ENCODE data around the gene WDR89. TPM values are rescaled to one million over a fixed set of nuclear protein-coding genes. Genes with fewer than 3 reads are reported as not detected.
"Not testable (repeated sequence)": the region's sequence is repeated elsewhere in the genome, so short reads cannot be mapped to it uniquely, and the experiment has no call there.

Gene WDR89
- total and polyA plus RNA-seq, 2 experiments from 2014 or later = 21.5 to 31.8 TPM

DNA sequence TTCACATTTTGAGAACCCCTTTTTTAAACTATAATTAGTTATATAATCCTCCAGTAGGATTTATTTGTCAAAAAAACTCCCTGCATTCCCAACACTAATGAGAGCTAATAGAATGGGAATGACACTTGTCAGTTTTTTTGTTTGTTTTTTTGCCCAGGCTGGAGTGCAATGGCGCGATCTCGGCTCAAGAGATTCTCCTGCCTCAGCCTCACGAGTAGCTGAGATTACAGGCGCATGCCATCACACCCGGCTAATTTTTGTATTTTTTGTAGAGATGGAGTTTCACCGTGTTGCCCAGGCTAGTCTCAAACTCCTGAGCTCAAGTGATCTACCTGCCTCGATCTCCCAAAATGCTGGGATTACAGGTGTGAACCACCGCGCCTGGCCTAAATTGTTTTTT lies 20.2 kb upstream of the WDR89 start:
- H4K20me1 ChIP-seq (replicated peaks; ENCODE audit: insufficient read depth); H3K27ac ChIP-seq (ENCODE audit: low read depth); H2AFZ ChIP-seq; H3K9me3 Mint-ChIP-seq; H3K4me1 ChIP-seq (ENCODE audit: insufficient read depth); H3K36me3 ChIP-seq (ENCODE audit: insufficient read depth); DNase-seq (ENCODE audit: low spot score); H3F3A ChIP-seq (replicated peaks; ENCODE audit: low read depth); H3K27ac Mint-ChIP-seq; H3K9me2 ChIP-seq (ENCODE audit: insufficient read depth); H3K27me3 Mint-ChIP-seq (ENCODE audit: insufficient read depth, low read depth, poor library complexity); H3K36me3 Mint-ChIP-seq (ENCODE audit: low read depth); H3K27me3 ChIP-seq (ENCODE audit: insufficient read depth); H3K4me2 ChIP-seq; H3K4me3 Mint-ChIP-seq; ATAC-seq; H3K79me2 ChIP-seq (replicated peaks; ENCODE audit: insufficient read depth); H3K4me1 Mint-ChIP-seq; H3K4me3 ChIP-seq: not testable (repeated sequence)

DNA sequence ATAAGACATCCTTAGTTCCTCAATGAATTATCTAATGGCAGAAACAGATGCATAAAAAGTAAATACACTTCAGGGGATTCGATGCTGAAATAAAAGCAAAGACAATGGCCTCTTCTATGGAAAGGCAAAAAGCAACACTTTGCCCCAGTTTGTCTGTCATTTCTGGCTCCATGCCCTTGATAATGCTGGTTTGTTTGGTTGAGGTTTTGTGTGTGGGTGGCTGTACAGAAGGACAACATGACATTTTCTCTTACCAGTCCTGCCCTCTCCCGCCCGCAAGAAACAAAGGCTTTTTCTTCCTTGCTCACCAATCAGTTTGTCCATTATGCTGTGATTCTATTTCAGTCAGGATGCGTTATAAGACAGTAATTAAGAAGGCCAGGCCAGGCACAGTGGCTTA lies 18.1 kb upstream of the WDR89 start:
- Mint-ChIP-seq H3K4me3 (no peak overlapping the region), H3K9me3 (peaks cover 4% of the 10 kb centered on the region; the same call in 2 of the 3 replicates), H3K36me3 (ENCODE audit: low read depth) (no peaks in the 10 kb centered on the region; the same call in 2 of the 3 replicates), H3K27me3 (ENCODE audit: insufficient read depth, low read depth, poor library complexity) (no peaks in the 10 kb centered on the region), H3K4me1 (no peaks in the 10 kb centered on the region), H3K27ac (no peak overlapping the region)
- no peaks in the 10 kb centered on the region for H3K9me2 ChIP-seq (ENCODE audit: insufficient read depth)
- no peaks in the 10 kb centered on the region for H3K27me3 ChIP-seq (ENCODE audit: insufficient read depth)
- no peaks in the 10 kb centered on the region for H3K36me3 ChIP-seq (ENCODE audit: insufficient read depth)
- no peaks in the 10 kb centered on the region for H3F3A ChIP-seq (replicated peaks; ENCODE audit: low read depth)
- no peaks in the 10 kb centered on the region for H3K79me2 ChIP-seq (replicated peaks; ENCODE audit: insufficient read depth)
- no peak for DNase-seq (ENCODE audit: low spot score)
- no peak overlapping the region for H3K4me2 ChIP-seq
- H3K4me1 ChIP-seq (ENCODE audit: insufficient read depth) = no peaks in the 10 kb centered on the region
- H4K20me1 ChIP-seq (replicated peaks; ENCODE audit: insufficient read depth) = no peaks in the 10 kb centered on the region
- H3K27ac ChIP-seq (ENCODE audit: low read depth) = no peak overlapping the region
- H3K4me3 ChIP-seq = no peak overlapping the region
- no peak overlapping the region for H2AFZ ChIP-seq
- no peak for ATAC-seq
- TF ChIP-seq, protein P1, sequence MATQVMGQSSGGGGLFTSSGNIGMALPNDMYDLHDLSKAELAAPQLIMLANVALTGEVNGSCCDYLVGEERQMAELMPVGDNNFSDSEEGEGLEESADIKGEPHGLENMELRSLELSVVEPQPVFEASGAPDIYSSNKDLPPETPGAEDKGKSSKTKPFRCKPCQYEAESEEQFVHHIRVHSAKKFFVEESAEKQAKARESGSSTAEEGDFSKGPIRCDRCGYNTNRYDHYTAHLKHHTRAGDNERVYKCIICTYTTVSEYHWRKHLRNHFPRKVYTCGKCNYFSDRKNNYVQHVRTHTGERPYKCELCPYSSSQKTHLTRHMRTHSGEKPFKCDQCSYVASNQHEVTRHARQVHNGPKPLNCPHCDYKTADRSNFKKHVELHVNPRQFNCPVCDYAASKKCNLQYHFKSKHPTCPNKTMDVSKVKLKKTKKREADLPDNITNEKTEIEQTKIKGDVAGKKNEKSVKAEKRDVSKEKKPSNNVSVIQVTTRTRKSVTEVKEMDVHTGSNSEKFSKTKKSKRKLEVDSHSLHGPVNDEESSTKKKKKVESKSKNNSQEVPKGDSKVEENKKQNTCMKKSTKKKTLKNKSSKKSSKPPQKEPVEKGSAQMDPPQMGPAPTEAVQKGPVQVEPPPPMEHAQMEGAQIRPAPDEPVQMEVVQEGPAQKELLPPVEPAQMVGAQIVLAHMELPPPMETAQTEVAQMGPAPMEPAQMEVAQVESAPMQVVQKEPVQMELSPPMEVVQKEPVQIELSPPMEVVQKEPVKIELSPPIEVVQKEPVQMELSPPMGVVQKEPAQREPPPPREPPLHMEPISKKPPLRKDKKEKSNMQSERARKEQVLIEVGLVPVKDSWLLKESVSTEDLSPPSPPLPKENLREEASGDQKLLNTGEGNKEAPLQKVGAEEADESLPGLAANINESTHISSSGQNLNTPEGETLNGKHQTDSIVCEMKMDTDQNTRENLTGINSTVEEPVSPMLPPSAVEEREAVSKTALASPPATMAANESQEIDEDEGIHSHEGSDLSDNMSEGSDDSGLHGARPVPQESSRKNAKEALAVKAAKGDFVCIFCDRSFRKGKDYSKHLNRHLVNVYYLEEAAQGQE (IDR thresholded peaks at IDR 0.05; ENCODE audit: unreplicated experiment) = no peak
- TF ChIP-seq, protein P2, sequence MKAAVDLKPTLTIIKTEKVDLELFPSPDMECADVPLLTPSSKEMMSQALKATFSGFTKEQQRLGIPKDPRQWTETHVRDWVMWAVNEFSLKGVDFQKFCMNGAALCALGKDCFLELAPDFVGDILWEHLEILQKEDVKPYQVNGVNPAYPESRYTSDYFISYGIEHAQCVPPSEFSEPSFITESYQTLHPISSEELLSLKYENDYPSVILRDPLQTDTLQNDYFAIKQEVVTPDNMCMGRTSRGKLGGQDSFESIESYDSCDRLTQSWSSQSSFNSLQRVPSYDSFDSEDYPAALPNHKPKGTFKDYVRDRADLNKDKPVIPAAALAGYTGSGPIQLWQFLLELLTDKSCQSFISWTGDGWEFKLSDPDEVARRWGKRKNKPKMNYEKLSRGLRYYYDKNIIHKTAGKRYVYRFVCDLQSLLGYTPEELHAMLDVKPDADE (IDR thresholded peaks at IDR 0.05) = no peak
- TF ChIP-seq, protein P3, sequence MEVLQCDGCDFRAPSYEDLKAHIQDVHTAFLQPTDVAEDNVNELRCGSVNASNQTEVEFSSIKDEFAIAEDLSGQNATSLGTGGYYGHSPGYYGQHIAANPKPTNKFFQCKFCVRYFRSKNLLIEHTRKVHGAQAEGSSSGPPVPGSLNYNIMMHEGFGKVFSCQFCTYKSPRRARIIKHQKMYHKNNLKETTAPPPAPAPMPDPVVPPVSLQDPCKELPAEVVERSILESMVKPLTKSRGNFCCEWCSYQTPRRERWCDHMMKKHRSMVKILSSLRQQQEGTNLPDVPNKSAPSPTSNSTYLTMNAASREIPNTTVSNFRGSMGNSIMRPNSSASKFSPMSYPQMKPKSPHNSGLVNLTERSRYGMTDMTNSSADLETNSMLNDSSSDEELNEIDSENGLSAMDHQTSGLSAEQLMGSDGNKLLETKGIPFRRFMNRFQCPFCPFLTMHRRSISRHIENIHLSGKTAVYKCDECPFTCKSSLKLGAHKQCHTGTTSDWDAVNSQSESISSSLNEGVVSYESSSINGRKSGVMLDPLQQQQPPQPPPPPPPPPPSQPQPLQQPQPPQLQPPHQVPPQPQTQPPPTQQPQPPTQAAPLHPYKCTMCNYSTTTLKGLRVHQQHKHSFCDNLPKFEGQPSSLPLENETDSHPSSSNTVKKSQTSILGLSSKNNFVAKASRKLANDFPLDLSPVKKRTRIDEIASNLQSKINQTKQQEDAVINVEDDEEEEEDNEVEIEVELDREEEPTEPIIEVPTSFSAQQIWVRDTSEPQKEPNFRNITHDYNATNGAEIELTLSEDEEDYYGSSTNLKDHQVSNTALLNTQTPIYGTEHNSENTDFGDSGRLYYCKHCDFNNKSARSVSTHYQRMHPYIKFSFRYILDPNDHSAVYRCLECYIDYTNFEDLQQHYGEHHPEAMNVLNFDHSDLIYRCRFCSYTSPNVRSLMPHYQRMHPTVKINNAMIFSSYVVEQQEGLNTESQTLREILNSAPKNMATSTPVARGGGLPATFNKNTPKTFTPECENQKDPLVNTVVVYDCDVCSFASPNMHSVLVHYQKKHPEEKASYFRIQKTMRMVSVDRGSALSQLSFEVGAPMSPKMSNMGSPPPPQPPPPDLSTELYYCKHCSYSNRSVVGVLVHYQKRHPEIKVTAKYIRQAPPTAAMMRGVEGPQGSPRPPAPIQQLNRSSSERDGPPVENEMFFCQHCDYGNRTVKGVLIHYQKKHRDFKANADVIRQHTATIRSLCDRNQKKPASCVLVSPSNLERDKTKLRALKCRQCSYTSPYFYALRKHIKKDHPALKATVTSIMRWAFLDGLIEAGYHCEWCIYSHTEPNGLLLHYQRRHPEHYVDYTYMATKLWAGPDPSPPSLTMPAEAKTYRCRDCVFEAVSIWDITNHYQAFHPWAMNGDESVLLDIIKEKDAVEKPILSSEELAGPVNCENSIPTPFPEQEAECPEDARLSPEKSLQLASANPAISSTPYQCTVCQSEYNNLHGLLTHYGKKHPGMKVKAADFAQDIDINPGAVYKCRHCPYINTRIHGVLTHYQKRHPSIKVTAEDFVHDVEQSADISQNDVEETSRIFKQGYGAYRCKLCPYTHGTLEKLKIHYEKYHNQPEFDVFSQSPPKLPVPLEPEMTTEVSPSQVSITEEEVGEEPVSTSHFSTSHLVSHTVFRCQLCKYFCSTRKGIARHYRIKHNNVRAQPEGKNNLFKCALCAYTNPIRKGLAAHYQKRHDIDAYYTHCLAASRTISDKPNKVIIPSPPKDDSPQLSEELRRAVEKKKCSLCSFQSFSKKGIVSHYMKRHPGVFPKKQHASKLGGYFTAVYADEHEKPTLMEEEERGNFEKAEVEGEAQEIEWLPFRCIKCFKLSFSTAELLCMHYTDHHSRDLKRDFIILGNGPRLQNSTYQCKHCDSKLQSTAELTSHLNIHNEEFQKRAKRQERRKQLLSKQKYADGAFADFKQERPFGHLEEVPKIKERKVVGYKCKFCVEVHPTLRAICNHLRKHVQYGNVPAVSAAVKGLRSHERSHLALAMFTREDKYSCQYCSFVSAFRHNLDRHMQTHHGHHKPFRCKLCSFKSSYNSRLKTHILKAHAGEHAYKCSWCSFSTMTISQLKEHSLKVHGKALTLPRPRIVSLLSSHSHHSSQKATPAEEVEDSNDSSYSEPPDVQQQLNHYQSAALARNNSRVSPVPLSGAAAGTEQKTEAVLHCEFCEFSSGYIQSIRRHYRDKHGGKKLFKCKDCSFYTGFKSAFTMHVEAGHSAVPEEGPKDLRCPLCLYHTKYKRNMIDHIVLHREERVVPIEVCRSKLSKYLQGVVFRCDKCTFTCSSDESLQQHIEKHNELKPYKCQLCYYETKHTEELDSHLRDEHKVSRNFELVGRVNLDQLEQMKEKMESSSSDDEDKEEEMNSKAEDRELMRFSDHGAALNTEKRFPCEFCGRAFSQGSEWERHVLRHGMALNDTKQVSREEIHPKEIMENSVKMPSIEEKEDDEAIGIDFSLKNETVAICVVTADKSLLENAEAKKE (CRISPR knock-in tag; IDR thresholded peaks at IDR 0.05) = no peak
- TF ChIP-seq ZNF331 (CRISPR knock-in tag; IDR thresholded peaks at IDR 0.05; ENCODE audit: low read depth) (no peak), EZH2phosphoT487 (IDR thresholded peaks at IDR 0.05; ENCODE audit: unreplicated experiment) (no peak), POLR2AphosphoS5 (IDR thresholded peaks at IDR 0.05; ENCODE audit: low read depth) (no peak), ZNF114 (CRISPR knock-in tag; IDR thresholded peaks at IDR 0.05) (no peak), EZH2 (IDR thresholded peaks at IDR 0.05; ENCODE audit: low read depth, unreplicated experiment) (no peak), CREB1 (CRISPR knock-in tag; IDR thresholded peaks at IDR 0.05; ENCODE audit: low read depth) (no peak), NANOG (IDR thresholded peaks at IDR 0.05; ENCODE audit: borderline replicate concordance) (no peak), STAT1 (IDR thresholded peaks at IDR 0.05; ENCODE audit: unreplicated experiment) (no peak), JUNB (IDR thresholded peaks at IDR 0.05; ENCODE audit: unreplicated experiment) (no peak)

Data from GM23338 (cell line).